Loucy (cell line): ENCODE results near the gene TMEM87B.

Experiments used
- CTCF ChIP-seq: fragments of 200-600 bp; sonication (generic); conservative IDR thresholded peaks from 2 replicates; pipeline ENCODE4 v1.5.1; 2014; ENCODE audit warnings: mild to moderate bottlenecking, antibody characterized with exemption, low read length
- EZH2phosphoT487 ChIP-seq: fragments of 200-600 bp; IDR thresholded peaks from 2 replicates; pipeline ENCODE4 v1.6.1; 2018; ENCODE audit warnings: antibody characterized with exemption, mild to moderate bottlenecking, moderate library complexity, borderline replicate concordance

DNA sequence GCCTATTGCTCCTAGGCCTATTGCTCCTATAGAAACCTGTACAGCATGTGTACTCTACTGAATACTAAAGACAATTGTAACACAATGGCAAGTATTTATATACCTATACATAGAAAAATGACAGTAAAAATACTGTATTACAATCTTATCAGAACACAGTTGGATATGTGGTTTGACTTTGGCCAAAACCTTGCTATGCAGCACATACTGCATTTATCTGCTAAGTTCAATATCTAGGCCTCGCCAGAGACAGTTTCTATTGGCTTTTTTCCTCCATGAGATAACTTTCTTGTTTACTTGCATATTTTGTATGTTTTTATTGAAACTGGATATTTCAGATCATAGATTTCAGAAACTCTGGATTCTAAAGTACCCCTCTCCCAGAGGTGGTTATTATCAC, 19.3 kb upstream of the TMEM87B start:
- TF ChIP-seq CTCF (no peak), EZH2phosphoT487 (no peak)
